Muscle of leg (tissue), 11 donors: ENCODE results near the gene PSMD1. TPM values are rescaled to one million over a fixed set of nuclear protein-coding genes. Genes with fewer than 3 reads are reported as not detected.

Experiments used
- DNase-seq: peaks from one replicate; pipeline ENCODE4 v3.0.0; 2013
- H3K27ac ChIP-seq: one replicate; pipeline ENCODE4 v1.5.1; 2013; ENCODE audit warnings: mild to moderate bottlenecking, low read length, control low read depth
- H3K27me3 ChIP-seq: one replicate; pipeline ENCODE4 v1.6.1; 2013; ENCODE audit warnings: low read length; ENCODE audit not compliant: control insufficient read depth, insufficient read depth
- H3K36me3 ChIP-seq: one replicate; pipeline ENCODE4 v1.6.1; 2013; ENCODE audit warnings: low read length; ENCODE audit not compliant: control insufficient read depth, insufficient read depth
- H3K4me1 ChIP-seq: one replicate; pipeline ENCODE4 v1.6.1; 2013; ENCODE audit warnings: low read length; ENCODE audit not compliant: control insufficient read depth, insufficient read depth
- H3K4me3 ChIP-seq: one replicate; pipeline ENCODE4 v1.5.1; 2013; ENCODE audit warnings: low read length, control low read depth
- H3K9me3 ChIP-seq: replicated peaks from 2 replicates; pipeline ENCODE4 v1.6.1; 2013; ENCODE audit warnings: low read depth, low read length; ENCODE audit not compliant: control insufficient read depth
- WGBS: methylation state at CpG from one replicate; pipeline ENCODE4 v1.1.5; 2013; ENCODE audit warnings: missing lambda C conversion rate; ENCODE audit not compliant: insufficient coverage; 5-methylcytosine and 5-hydroxymethylcytosine counted together
- polyA plus RNA-seq, 8 donors: library from polyadenylated mRNA; unstranded; fragments of 120-200 nt; gene quantifications; one replicate each; pipeline versions ENCODE4 v1.2.1 to v1.2.3, GENCODE V29; 2013; ENCODE audit warnings: inconsistent platforms in 1 of 8, low replicate concordance in 1 of 8; ENCODE audit not compliant: insufficient read length in 8 of 8, insufficient read depth in 1 of 8
- total RNA-seq: library from RNA; stranded (reverse); fragments of 120-200 nt; gene quantifications from one replicate; pipeline ENCODE4 v1.2.4, GENCODE V29; 2013

Gene PSMD1
- total and polyA plus RNA-seq, 9 donors = 69.1 to 83.4 (median 77.4) TPM

GRCh38 chr2:231199219-231199618, 142.6 kb downstream of the PSMD1 start:
- Histone ChIP-seq H3K4me1 (peaks cover 10% of the 10 kb centered on the region), H3K9me3 (no peaks in the 10 kb centered on the region), H3K4me3 (peak overlapping the region; percentile 86), H3K27ac (peak overlapping the region; percentile 52), H3K36me3 (no peaks in the 10 kb centered on the region), H3K27me3 (peaks cover 2% of the 10 kb centered on the region)
- WGBS = 10% methylated on average over 3 of the region's 5 CpGs
- no peak for DNase-seq

GRCh38 chr2:231200805-231201474, 144.3 kb downstream of the PSMD1 start:
- no peak overlapping the region for H3K27ac ChIP-seq
- peak; percentile 75 for DNase-seq
- H3K27me3 ChIP-seq = peaks cover 2% of the 10 kb centered on the region
- H3K4me3 ChIP-seq = no peak overlapping the region
- H3K36me3 ChIP-seq = no peaks in the 10 kb centered on the region
- WGBS = 65% methylated on average over 2 of the region's 3 CpGs
- H3K9me3 ChIP-seq = no peaks in the 10 kb centered on the region
- peaks cover 10% of the 10 kb centered on the region for H3K4me1 ChIP-seq

GRCh38 chr2:231201475-231201814, 144.8 kb downstream of the PSMD1 start:
- Histone ChIP-seq H3K36me3 (no peaks in the 10 kb centered on the region), H3K4me3 (no peak overlapping the region), H3K9me3 (no peaks in the 10 kb centered on the region), H3K27me3 (no peaks in the 10 kb centered on the region), H3K4me1 (peaks cover 10% of the 10 kb centered on the region), H3K27ac (no peak overlapping the region)
- WGBS = 67% methylated on average over 4 of the region's 4 CpGs
- no peak for DNase-seq

GRCh38 chr2:231203087-231203486, 146.4 kb downstream of the PSMD1 start:
- WGBS = 97% methylated on average over 7 of the region's 7 CpGs
- H3K27ac ChIP-seq = no peak overlapping the region

GRCh38 chr2:231204146-231204545, 147.5 kb downstream of the PSMD1 start:
- 90% methylated on average over 3 of the region's 3 CpGs for WGBS
- H3K9me3 ChIP-seq = no peaks in the 10 kb centered on the region
- H3K4me3 ChIP-seq = no peak overlapping the region
- DNase-seq = no peak
- no peaks in the 10 kb centered on the region for H3K27me3 ChIP-seq
- peaks cover 5% of the 10 kb centered on the region for H3K36me3 ChIP-seq
- H3K27ac ChIP-seq = no peak overlapping the region
- H3K4me1 ChIP-seq = peaks cover 2% of the 10 kb centered on the region

More at GRCh38 chr2:231203087-231203486, 146.4 kb downstream of the PSMD1 start:
- Histone ChIP-seq H3K27me3 (no peaks in the 10 kb centered on the region), H3K4me1 (peaks cover 5% of the 10 kb centered on the region), H3K9me3 (no peaks in the 10 kb centered on the region), H3K4me3 (no peak overlapping the region), H3K36me3 (no peaks in the 10 kb centered on the region)
- no peak for DNase-seq

- no peaks in the 10 kb centered on the region for H3K9me3 ChIP-seq
- peaks cover 5% of the 10 kb centered on the region for H3K36me3 ChIP-seq
- H3K27ac ChIP-seq = no peak overlapping the region
- no peaks in the 10 kb centered on the region for H3K27me3 ChIP-seq
- 92% methylated on average over 5 of the region's 5 CpGs for WGBS
- no peak overlapping the region for H3K4me3 ChIP-seq
- H3K4me1 ChIP-seq = no peaks in the 10 kb centered on the region
- DNase-seq = no peak
These were observed 147.9 kb downstream of the PSMD1 start for GRCh38 chr2:231204581-231204980.

GRCh38 chr2:231207734-231208133, 151.1 kb downstream of the PSMD1 start:
- no peak for DNase-seq
- H3K9me3 ChIP-seq = no peaks in the 10 kb centered on the region
- WGBS = 85% methylated on average over 2 of the region's 4 CpGs
- no peak overlapping the region for H3K4me3 ChIP-seq
- H3K27ac ChIP-seq = no peak overlapping the region
- peaks cover 11% of the 10 kb centered on the region for H3K36me3 ChIP-seq
- peaks cover 2% of the 10 kb centered on the region for H3K4me1 ChIP-seq
- H3K27me3 ChIP-seq = no peaks in the 10 kb centered on the region

- Histone ChIP-seq H3K9me3 (no peaks in the 10 kb centered on the region), H3K27ac (no peak overlapping the region), H3K27me3 (no peaks in the 10 kb centered on the region), H3K36me3 (peaks cover 17% of the 10 kb centered on the region), H3K4me3 (no peak overlapping the region), H3K4me1 (peaks cover 2% of the 10 kb centered on the region)
- WGBS = no CpG with 5 or more reads among the region's 3 CpGs
- no peak for DNase-seq
These were observed 154.1 kb downstream of the PSMD1 start for GRCh38 chr2:231210782-231211181.

GRCh38 chr2:231211486-231211885, 154.8 kb downstream of the PSMD1 start:
- H3K27ac ChIP-seq = peak overlapping the region; percentile 65
- H3K27me3 ChIP-seq = no peaks in the 10 kb centered on the region
- WGBS = no CpG with 5 or more reads among the region's 2 CpGs
- peaks cover 2% of the 10 kb centered on the region for H3K4me1 ChIP-seq
- no peak overlapping the region for H3K4me3 ChIP-seq
- no peaks in the 10 kb centered on the region for H3K9me3 ChIP-seq
- peaks cover 19% of the 10 kb centered on the region for H3K36me3 ChIP-seq
- DNase-seq = peak; percentile 93

- peaks cover 2% of the 10 kb centered on the region for H3K4me1 ChIP-seq
- 77% methylated on average over 3 of the region's 6 CpGs for WGBS
- no peak overlapping the region for H3K27ac ChIP-seq
- H3K9me3 ChIP-seq = no peaks in the 10 kb centered on the region
- no peak overlapping the region for H3K4me3 ChIP-seq
- H3K36me3 ChIP-seq = peaks cover 19% of the 10 kb centered on the region
- no peak for DNase-seq
- H3K27me3 ChIP-seq = no peaks in the 10 kb centered on the region
These were observed 155.7 kb downstream of the PSMD1 start for GRCh38 chr2:231212329-231212845.
